Heart left ventricle (tissue), 16 donors: ENCODE measurements around the gene NKPD1. TPM values are rescaled to one million over a fixed set of nuclear protein-coding genes. Genes with fewer than 3 reads are reported as not detected.

Experiments
- ATAC-seq, 4 donors: fragments of 200-7000 bp; cut with Tn5 transposase; one replicate each; pipeline ENCODE4 v1.9.1; 2020 to 2022; ENCODE audit warnings: moderate library complexity in 4 of 4, mild to moderate bottlenecking in 3 of 4, moderate number of reproducible peaks in 1 of 4
- DNase-seq, 5 donors: peaks; one replicate each; pipeline ENCODE4 v3.0.0-alpha.2; 2020
- H3K27ac ChIP-seq, 12 donors: fragments of 200-600 bp; sonication (generic) in 4 of 12; one replicate each; pipeline versions ENCODE4 v1.5.0 to v1.8.0; 2016 to 2022; ENCODE audit warnings: mild to moderate bottlenecking in 2 of 12
- H3K27me3 ChIP-seq, 9 donors: fragments of 200-600 bp; sonication (generic) in 2 of 9; one replicate each; pipeline versions ENCODE4 v1.5.1 to v1.8.0; 2016 to 2022; ENCODE audit warnings: mild to moderate bottlenecking in 3 of 9
- H3K36me3 ChIP-seq, 9 donors: fragments of 200-600 bp; sonication (generic) in 2 of 9; one replicate each; pipeline versions ENCODE4 v1.5.0 to v1.8.0; 2018 to 2022; ENCODE audit warnings: mild to moderate bottlenecking in 2 of 9
- H3K4me1 ChIP-seq, 12 donors: fragments of 200-600 bp; sonication (generic) in 4 of 12; one replicate each; pipeline versions ENCODE4 v1.5.0 to v1.8.0; 2016 to 2022; ENCODE audit warnings: mild to moderate bottlenecking in 3 of 12
- H3K4me3 ChIP-seq, 12 donors: fragments of 200-600 bp; sonication (generic) in 4 of 12; one replicate each; pipeline versions ENCODE4 v1.5.0 to v1.8.0; 2017 to 2022; ENCODE audit warnings: mild to moderate bottlenecking in 9 of 12, moderate library complexity in 4 of 12
- H3K9me3 ChIP-seq, 12 donors: fragments of 200-600 bp; sonication (generic) in 4 of 12; one replicate each; pipeline versions ENCODE4 v1.5.0 to v1.8.0; 2016 to 2022; ENCODE audit warnings: mild to moderate bottlenecking in 1 of 12
- CTCF ChIP-seq, 12 donors: fragments of 200-600 bp; sonication (generic) in 4 of 12; IDR thresholded peaks; one replicate each; pipeline versions ENCODE4 v1.5.0 to v1.8.0; 2018 to 2022; ENCODE audit warnings: antibody characterized with exemption in 12 of 12, mild to moderate bottlenecking in 5 of 12
- POLR2A ChIP-seq, 2 donors: fragments of 450-650 bp; IDR thresholded peaks; one replicate each; pipeline ENCODE4 v1.6.1; 2017; ENCODE audit warnings: antibody characterized with exemption in 2 of 2, mild to moderate bottlenecking in 2 of 2, moderate library complexity in 2 of 2
- WGBS, 4 donors: extraction: QIAGEN DNeasy Blood & Tissue Kit in 2 of 4; methylation state at CpG; one replicate each; pipeline versions ENCODE4 v1.1.5 to v1.1.7; 2013 to 2018; 5-methylcytosine and 5-hydroxymethylcytosine counted together
- intact Hi-C, 10 donors: fragments of 100-400 bp; cut with DNase I; formaldehyde crosslinking; loops; one replicate each; pipeline versions ENCODE4 v1.11.1 to v1.14.2; 2022
- polyA plus RNA-seq, 2 donors: library from polyadenylated mRNA; stranded (reverse); fragments of 200-250 nt; gene quantifications; one replicate each; pipeline ENCODE4 v1.2.3, GENCODE V29; 2013
- total RNA-seq, 9 donors: library from RNA; depleted of rRNA in 2 of 9; stranded (reverse); fragments of >200 nt in 2 of 9; fragmentation: NEBNext Ultra II Directional in 3 of 9; extraction: Animal tissue kit (Norgen Biotek cat#: 25700) in 3 of 9; gene quantifications; one replicate each; pipeline versions ENCODE4 v1.1.0 to v1.2.4, GENCODE V29; 2016 to 2023
- donor health status: ischemic (EF 13 %, LVEDD 7.1; RV severe dilation, severe dysfunction).
- donor health status: healthy with polysubstance abuse.
- donor health status: DM: no; HTN: yes; CAD: no.
- donor health status: DM: no; HTN: no; CAD: no.
- donor health status: ischemic (EF 25% LVEDD 6.9; RV normal size, moderate dysfunction).
- donor health status: ischemic (EF 25% LVEDD 5.7; RV mildly dilated, moderate dysfunction).
- donor health status: healthy.
- donor health status: DM: yes; HTN: yes; CAD: no.
- donor health status: ischemic (EF 35%, LVEDD 5.7; RV mildly dilated, moderate dysfunction).
- donor health status: nonischemic (EF 11% LVEDD 7.7; RV severe dilation, severe dysfunction).
- donor health status: DM: yes; HTN: yes; CAD: no.
- donor health status: PGD.
- donor health status: ischemic (EF 29% LVEDD 5.4; RV normal size, mild dysfunction).
- donor health status: nonischemic (EF 23%, LVEDD 6.1; RV moderate dilation, normal function).

Gene NKPD1
- total and polyA plus RNA-seq, 11 donors: 0.09 to 0.28 (median 0.14) TPM; not detected in 7

GRCh38 chr19:45166723-45167252 lies 6.0 kb upstream of the NKPD1 start:
- Histone ChIP-seq H3K4me1 (peaks cover 0 to 46% (median 25%) of the 10 kb centered on the region in 12 donors), H3K27me3 (peaks cover 0 to 2% (median 0%) of the 10 kb centered on the region in 9 donors), H3K4me3 (no peak overlapping the region), H3K9me3 (no peaks in the 10 kb centered on the region), H3K36me3 (no peaks in the 10 kb centered on the region), H3K27ac (peak overlapping the region in 8 of 12 donors; percentile 9 to 57 (median 39))
- ATAC-seq (peak in 3 of 4 donors; percentile 11 to 53 (median 32)), DNase-seq (peak in 1 of 5 donors; percentile 61)
- intact Hi-C loops: loop anchor here in 1 of 10 donors (10.0 kb wide), 1 partner anchor 168 kb away; no protein-coding TSS in a partner anchor
- WGBS, 4 donors: 41 to 56% (median 50%) methylated on average over 14 of the region's 14 CpGs
- TF ChIP-seq CTCF (IDR thresholded peaks at IDR 0.05) (no peak), POLR2A (IDR thresholded peaks at IDR 0.05) (no peak)

GRCh38 chr19:45164577-45165335 lies 4.0 kb upstream of the NKPD1 start:
- TF ChIP-seq CTCF (IDR thresholded peaks at IDR 0.05): peak in 1 of 12 donors; percentile 7
- no peak for TF ChIP-seq POLR2A (IDR thresholded peaks at IDR 0.05)
- Histone ChIP-seq H3K27ac (peak overlapping the region in 2 of 12 donors; percentile 17 to 26), H3K27me3 (peaks cover 0 to 15% (median 10%) of the 10 kb centered on the region in 9 donors), H3K36me3 (no peaks in the 10 kb centered on the region), H3K4me1 (peaks cover 0 to 33% (median 20%) of the 10 kb centered on the region in 12 donors), H3K9me3 (no peaks in the 10 kb centered on the region), H3K4me3 (no peak overlapping the region)
- intact Hi-C loops: loop anchor here in 1 of 10 donors (10.0 kb wide), 1 partner anchor 170 kb away; no protein-coding TSS in a partner anchor
- DNase-seq: peak in 4 of 5 donors; percentile 47 to 80 (median 50)
- peak; percentile 30 to 70 (median 64) for ATAC-seq
- WGBS, 4 donors: 38 to 60% (median 39%) methylated on average over 10 to 27 of the region's 27 CpGs

GRCh38 chr19:45163751-45164460 lies 3.1 kb upstream of the NKPD1 start:
- Histone ChIP-seq H3K27ac (peak overlapping the region in 2 of 12 donors; percentile 17 to 26), H3K36me3 (no peaks in the 10 kb centered on the region), H3K9me3 (no peaks in the 10 kb centered on the region), H3K27me3 (peaks cover 0 to 22% (median 10%) of the 10 kb centered on the region in 9 donors), H3K4me1 (peaks cover 0 to 33% (median 20%) of the 10 kb centered on the region in 12 donors), H3K4me3 (no peak overlapping the region)
- WGBS, 4 donors: 78 to 88% (median 81%) methylated on average over 14 to 15 of the region's 15 CpGs
- ATAC-seq (peak in 1 of 4 donors; percentile 8), DNase-seq (no peak)
- intact Hi-C loops: loop anchor here in 1 of 10 donors (10.0 kb wide), 1 partner anchor 171 kb away; no protein-coding TSS in a partner anchor
- TF ChIP-seq CTCF (IDR thresholded peaks at IDR 0.05): no peak
- TF ChIP-seq POLR2A (IDR thresholded peaks at IDR 0.05): no peak
